Natural killer cell (primary cell): ENCODE results near the gene ANGPTL8. TPM values are rescaled to one million over a fixed set of nuclear protein-coding genes. Genes with fewer than 3 reads are reported as not detected.

Source experiments
- ATAC-seq, 3 donors: fragments of 150-1000 bp in 2 of 3; fragments of 200-7000 bp in 1 of 3; cut with Tn5 transposase; 1 replicate in 1 of 3; 2 replicates in 2 of 3; pipeline ENCODE4 v1.10.0; 2021; ENCODE audit warnings: mild to moderate bottlenecking in 2 of 3, moderate library complexity in 2 of 3
- DNase-seq, 2 donors: peaks; one replicate each; pipeline versions ENCODE4 v3.0.0 to v3.0.0-alpha.2; 2013 to 2021; ENCODE audit warnings: mixed read lengths in 1 of 2
- H3K27ac ChIP-seq: one replicate; pipeline ENCODE4 v1.5.1; 2013; ENCODE audit warnings: mild to moderate bottlenecking, low read length
- H3K27me3 ChIP-seq: one replicate; pipeline ENCODE4 v1.6.1; 2013; ENCODE audit warnings: low read length; ENCODE audit not compliant: control insufficient read depth, insufficient read depth
- H3K36me3 ChIP-seq: one replicate; pipeline ENCODE4 v1.6.1; 2013; ENCODE audit warnings: low read length; ENCODE audit not compliant: control insufficient read depth, insufficient read depth
- H3K4me1 ChIP-seq: one replicate; pipeline ENCODE4 v1.6.1; 2013; ENCODE audit warnings: low read length; ENCODE audit not compliant: control insufficient read depth, insufficient read depth
- H3K4me3 ChIP-seq: one replicate; pipeline ENCODE4 v1.5.1; 2013; ENCODE audit warnings: low read length
- H3K9me3 ChIP-seq: one replicate; pipeline ENCODE4 v1.6.1; 2013; ENCODE audit warnings: low read length; ENCODE audit not compliant: control insufficient read depth, insufficient read depth
- H3K27ac Mint-ChIP-seq, 2 donors: one replicate each; pipeline ENCODE4 v1.8.0; 2022; ENCODE audit warnings: mild to moderate bottlenecking in 2 of 2, mixed read lengths in 2 of 2, moderate library complexity in 1 of 2
- H3K27me3 Mint-ChIP-seq, 2 donors: one replicate each; pipeline ENCODE4 v1.8.0; 2022; ENCODE audit warnings: low read depth in 2 of 2, mixed read lengths in 2 of 2
- H3K36me3 Mint-ChIP-seq: one replicate; pipeline ENCODE4 v1.8.0; 2022; ENCODE audit warnings: mixed read lengths
- H3K4me1 Mint-ChIP-seq, 2 donors: one replicate each; pipeline ENCODE4 v1.8.0; 2022; ENCODE audit warnings: mixed read lengths in 2 of 2
- H3K4me3 Mint-ChIP-seq: one replicate; pipeline ENCODE4 v1.8.0; 2022; ENCODE audit warnings: mild to moderate bottlenecking, moderate library complexity, mixed read lengths
- H3K9me3 Mint-ChIP-seq, 2 donors: one replicate each; pipeline ENCODE4 v1.8.0; 2022; ENCODE audit warnings: mixed read lengths in 2 of 2
- WGBS: methylation state at CpG from one replicate; pipeline ENCODE4 v1.1.7; 2013; ENCODE audit warnings: missing lambda C conversion rate; ENCODE audit not compliant: insufficient coverage; 5-methylcytosine and 5-hydroxymethylcytosine counted together
- intact Hi-C: fragments of 100-400 bp; cut with micrococcal nuclease; formaldehyde crosslinking; loops from one replicate; pipeline ENCODE4 v1.14.2; 2022
- total RNA-seq, 4 donors: library from RNA; stranded (reverse); fragments of 120-200 nt in 1 of 4; gene quantifications; one replicate each; pipeline versions ENCODE4 v1.2.3 to v1.2.4, GENCODE V29; 2013 to 2022
- TF ChIP-seq, protein P1 (sequence below): fragments of 200-600 bp; IDR thresholded peaks from one replicate; pipeline ENCODE4 v1.8.0; 2022; ENCODE audit warnings: antibody characterized with exemption

The ANGPTL8 gene
- total RNA-seq, 3 donors from 2014 or later (not counting 1 experiment from before 2014, with no cell fraction given): not detected

- Histone ChIP-seq H3K36me3 (no peaks in the 10 kb centered on the region), H3K4me1 (no peaks in the 10 kb centered on the region), H3K27me3 (no peaks in the 10 kb centered on the region), H3K27ac (no peak overlapping the region), H3K9me3 (no peaks in the 10 kb centered on the region), H3K4me3 (no peak overlapping the region)
- Mint-ChIP-seq H3K4me1 (no peaks in the 10 kb centered on the region), H3K9me3 (no peaks in the 10 kb centered on the region), H3K36me3 (no peaks in the 10 kb centered on the region), H3K27me3 (peaks cover 8% of the 10 kb centered on the region in 2 donors), H3K27ac (no peak overlapping the region), H3K4me3 (no peak overlapping the region)
- TF ChIP-seq, protein P1, sequence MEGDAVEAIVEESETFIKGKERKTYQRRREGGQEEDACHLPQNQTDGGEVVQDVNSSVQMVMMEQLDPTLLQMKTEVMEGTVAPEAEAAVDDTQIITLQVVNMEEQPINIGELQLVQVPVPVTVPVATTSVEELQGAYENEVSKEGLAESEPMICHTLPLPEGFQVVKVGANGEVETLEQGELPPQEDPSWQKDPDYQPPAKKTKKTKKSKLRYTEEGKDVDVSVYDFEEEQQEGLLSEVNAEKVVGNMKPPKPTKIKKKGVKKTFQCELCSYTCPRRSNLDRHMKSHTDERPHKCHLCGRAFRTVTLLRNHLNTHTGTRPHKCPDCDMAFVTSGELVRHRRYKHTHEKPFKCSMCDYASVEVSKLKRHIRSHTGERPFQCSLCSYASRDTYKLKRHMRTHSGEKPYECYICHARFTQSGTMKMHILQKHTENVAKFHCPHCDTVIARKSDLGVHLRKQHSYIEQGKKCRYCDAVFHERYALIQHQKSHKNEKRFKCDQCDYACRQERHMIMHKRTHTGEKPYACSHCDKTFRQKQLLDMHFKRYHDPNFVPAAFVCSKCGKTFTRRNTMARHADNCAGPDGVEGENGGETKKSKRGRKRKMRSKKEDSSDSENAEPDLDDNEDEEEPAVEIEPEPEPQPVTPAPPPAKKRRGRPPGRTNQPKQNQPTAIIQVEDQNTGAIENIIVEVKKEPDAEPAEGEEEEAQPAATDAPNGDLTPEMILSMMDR: no peak
- ATAC-seq (no peak), DNase-seq (no peak)
- WGBS: 100% methylated on average over 4 of the region's 4 CpGs
- intact Hi-C loops: no loop called here
Observed at GRCh38 chr19:11251217-11251616, 11.8 kb downstream of the ANGPTL8 start.

DNA sequence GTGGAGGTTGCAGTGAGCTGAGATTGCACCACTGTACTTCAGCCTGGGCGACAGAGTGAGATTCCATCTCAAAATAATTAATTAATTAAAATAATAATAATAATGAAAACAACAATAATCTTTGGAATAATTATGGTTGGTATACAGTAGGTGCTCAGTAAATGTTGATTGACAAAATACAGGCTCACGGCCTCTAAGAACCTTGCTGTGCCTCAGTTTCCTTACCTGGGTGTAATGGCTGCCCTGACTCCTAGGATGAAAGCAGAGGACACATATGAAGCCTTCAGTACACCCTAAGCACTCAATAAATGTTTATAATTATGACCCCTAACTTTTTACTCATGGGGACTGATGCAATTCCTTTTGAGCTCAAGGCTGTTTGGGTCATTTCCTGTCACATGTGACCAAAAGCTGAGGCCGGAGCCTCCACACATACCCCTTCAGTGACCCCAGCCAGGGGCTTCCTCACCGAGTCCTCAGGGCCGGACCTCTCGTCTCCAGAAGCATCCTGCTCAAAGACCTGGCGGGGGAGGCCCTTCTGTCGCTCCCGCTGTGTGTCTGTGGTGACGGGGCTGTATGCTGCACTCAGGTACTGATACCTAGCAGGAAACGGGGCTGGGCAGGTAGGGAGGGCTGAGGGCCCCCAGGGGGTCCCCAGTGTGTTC, 12.4 kb downstream of the ANGPTL8 start:
- Mint-ChIP-seq H3K4me1 (no peaks in the 10 kb centered on the region), H3K27ac (no peak overlapping the region), H3K4me3 (no peak overlapping the region), H3K9me3 (no peaks in the 10 kb centered on the region), H3K27me3 (peaks cover 3 to 5% of the 10 kb centered on the region in 2 donors), H3K36me3 (no peaks in the 10 kb centered on the region)
- H3K4me3 ChIP-seq: no peak overlapping the region
- intact Hi-C loops: no loop called here
- TF ChIP-seq, protein P1: no peak
- H3K27me3 ChIP-seq: no peaks in the 10 kb centered on the region
- no peaks in the 10 kb centered on the region for H3K36me3 ChIP-seq
- DNase-seq: no peak
- H3K27ac ChIP-seq: no peak overlapping the region
- 83% methylated on average over 10 of the region's 11 CpGs for WGBS
- no peaks in the 10 kb centered on the region for H3K9me3 ChIP-seq
- no peak for ATAC-seq
- no peaks in the 10 kb centered on the region for H3K4me1 ChIP-seq

DNA sequence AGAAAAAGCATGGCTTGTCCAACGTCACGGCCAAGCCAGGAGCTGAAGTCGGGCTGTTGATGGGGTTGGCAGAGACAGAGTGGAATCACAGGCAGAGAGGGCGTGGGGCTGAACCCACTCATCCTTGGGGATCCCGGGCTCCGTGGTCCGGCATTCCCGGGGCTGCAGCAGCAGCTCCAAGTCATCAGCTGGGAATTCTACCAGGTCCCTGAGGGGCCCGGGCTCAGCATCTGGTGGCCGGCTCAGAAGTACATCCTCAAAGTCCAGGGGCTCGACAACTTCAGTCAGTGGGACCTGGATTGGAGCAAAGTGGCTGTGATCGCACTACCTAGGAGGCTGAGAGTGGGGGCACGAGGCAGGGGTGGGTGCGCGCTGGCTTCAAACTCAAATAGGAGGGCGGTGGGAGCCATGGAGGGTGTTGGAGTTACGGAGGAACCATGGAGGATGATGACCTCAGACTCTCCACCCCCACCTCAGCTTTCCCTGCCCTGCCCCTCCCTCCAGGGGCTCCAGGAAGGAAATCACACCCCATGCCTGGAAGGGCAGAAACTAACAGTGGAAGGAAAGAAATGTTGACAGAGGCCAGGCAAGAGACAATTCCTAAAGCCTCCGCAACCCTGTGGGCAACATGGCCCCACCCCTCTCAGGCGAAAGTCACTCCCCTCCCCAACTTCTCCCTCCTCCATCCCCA, 13.4 kb downstream of the ANGPTL8 start:
- H3K4me1 Mint-ChIP-seq: no peaks in the 10 kb centered on the region
- ATAC-seq: no peak
- DNase-seq: no peak

More for the DNA sequence above, 13.4 kb downstream of the ANGPTL8 start:
- Mint-ChIP-seq H3K4me3 (no peak overlapping the region), H3K27ac (no peak overlapping the region), H3K27me3 (peaks cover 0 to 4% of the 10 kb centered on the region in 2 donors), H3K9me3 (no peaks in the 10 kb centered on the region), H3K36me3 (no peaks in the 10 kb centered on the region)
- H3K9me3 ChIP-seq: no peaks in the 10 kb centered on the region
- intact Hi-C loops: no loop called here
- no peaks in the 10 kb centered on the region for H3K36me3 ChIP-seq
- H3K4me3 ChIP-seq: no peak overlapping the region
- H3K27ac ChIP-seq: no peak overlapping the region
- TF ChIP-seq, protein P1: no peak
- no peaks in the 10 kb centered on the region for H3K27me3 ChIP-seq
- no peaks in the 10 kb centered on the region for H3K4me1 ChIP-seq
- WGBS: 94% methylated on average over 14 of the region's 19 CpGs
